HG02798 (cell line): ENCODE results near the gene HAS3.
A peak's percentile ranks its signal among the peaks of the same experiment; 100 is the strongest.

Source experiments
- ATAC-seq: cut with Tn5 transposase; IDR thresholded peaks from one replicate; pipeline ENCODE4 v1.9.1; 2021; ENCODE audit warnings: mild to moderate bottlenecking; ENCODE audit not compliant: unreplicated experiment, poor library complexity

HAS3 gene

GRCh38 chr16:69089091-69089910 is 16.2 kb upstream of the HAS3 start:
- ATAC-seq, result no peak

- no peak for ATAC-seq
Measured at GRCh38 chr16:69093974-69094373, 11.5 kb upstream of the HAS3 start.

- ATAC-seq, result no peak
Measured at GRCh38 chr16:69094501-69094900, 11.0 kb upstream of the HAS3 start.

- no peak for ATAC-seq
Measured at GRCh38 chr16:69095193-69095592, 10.3 kb upstream of the HAS3 start.

- ATAC-seq, result no peak
Measured at GRCh38 chr16:69100071-69100691, 5.3 kb upstream of the HAS3 start.

GRCh38 chr16:69106491-69107315 is 1.2 kb downstream of the HAS3 start:
- ATAC-seq, result no peak

- no peak for ATAC-seq
Measured at GRCh38 chr16:69107316-69107962, 2.0 kb downstream of the HAS3 start.

GRCh38 chr16:69108064-69108904 is 2.8 kb downstream of the HAS3 start:
- no peak for ATAC-seq

- ATAC-seq, result no peak
Measured at GRCh38 chr16:69108905-69109252, 3.4 kb downstream of the HAS3 start.

- no peak for ATAC-seq
Measured at GRCh38 chr16:69109486-69110270, 4.2 kb downstream of the HAS3 start.

GRCh38 chr16:69110406-69110805 is 5.0 kb downstream of the HAS3 start:
- no peak for ATAC-seq

- no peak for ATAC-seq
Measured at GRCh38 chr16:69111216-69111875, 5.9 kb downstream of the HAS3 start.

- ATAC-seq, result no peak
Measured at GRCh38 chr16:69111876-69112230, 6.4 kb downstream of the HAS3 start.

- ATAC-seq, result peak; percentile 72
Measured at GRCh38 chr16:69112285-69113129, 7.1 kb downstream of the HAS3 start.

GRCh38 chr16:69113216-69113615 is 7.8 kb downstream of the HAS3 start:
- no peak for ATAC-seq

GRCh38 chr16:69114346-69114975 is 9.0 kb downstream of the HAS3 start:
- no peak for ATAC-seq

GRCh38 chr16:69114976-69115355 is 9.5 kb downstream of the HAS3 start:
- no peak for ATAC-seq
